HG02623 (cell line): ENCODE results near the gene FIGLA.
"Not testable (repeated sequence)": the region's sequence is repeated elsewhere in the genome, so short reads cannot be mapped to it uniquely, and the experiment has no call there.

ENCODE experiments used
- ATAC-seq: cut with Tn5 transposase; IDR thresholded peaks from one replicate; pipeline ENCODE4 v1.9.1; 2021; ENCODE audit warnings: moderate library complexity; ENCODE audit not compliant: unreplicated experiment

Gene FIGLA

DNA sequence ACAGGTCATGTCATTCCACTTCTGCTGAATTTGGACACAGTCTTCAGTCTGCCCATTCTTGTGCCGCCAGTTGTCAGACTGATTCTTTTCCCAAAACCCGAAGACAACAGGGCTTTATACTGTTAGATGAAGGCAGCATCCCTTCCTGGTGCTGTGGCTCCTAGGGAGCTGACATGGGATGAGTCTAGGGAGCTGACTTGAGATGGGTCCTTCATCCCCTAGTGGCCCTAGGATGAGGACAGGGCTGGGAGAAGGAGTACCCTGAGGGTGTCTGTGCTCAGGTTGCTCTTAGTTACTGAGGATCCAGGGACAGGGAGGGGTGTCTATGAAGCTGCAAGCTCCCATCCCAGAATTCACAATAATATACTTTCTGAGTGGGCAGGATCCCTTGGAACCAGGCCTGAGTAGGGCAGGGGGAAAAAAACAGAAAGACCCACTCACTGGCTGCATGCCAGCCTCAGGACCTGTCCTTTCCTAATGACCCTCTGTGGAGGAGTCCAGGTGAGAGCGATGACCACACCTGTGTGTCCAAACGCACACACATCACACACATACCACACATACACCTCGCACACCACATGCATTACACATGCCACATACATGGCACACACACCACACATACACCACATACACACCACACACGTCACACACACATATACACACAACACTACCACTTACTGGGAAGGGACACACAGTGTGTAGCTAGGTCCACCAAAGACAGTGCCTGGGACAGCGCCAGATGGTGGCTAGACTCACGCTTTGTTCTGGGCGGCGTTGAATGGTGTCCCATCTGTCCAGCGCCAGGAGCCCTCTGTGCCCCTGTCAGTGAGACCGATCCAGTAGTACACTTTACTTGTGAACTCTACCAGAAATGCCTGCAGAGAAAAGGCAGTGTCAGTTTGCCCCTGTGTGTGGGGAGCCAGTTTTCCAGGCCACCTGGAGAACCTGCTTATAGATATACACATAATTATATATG is 18.8 kb upstream of the FIGLA start:
- ATAC-seq = no peak

DNA sequence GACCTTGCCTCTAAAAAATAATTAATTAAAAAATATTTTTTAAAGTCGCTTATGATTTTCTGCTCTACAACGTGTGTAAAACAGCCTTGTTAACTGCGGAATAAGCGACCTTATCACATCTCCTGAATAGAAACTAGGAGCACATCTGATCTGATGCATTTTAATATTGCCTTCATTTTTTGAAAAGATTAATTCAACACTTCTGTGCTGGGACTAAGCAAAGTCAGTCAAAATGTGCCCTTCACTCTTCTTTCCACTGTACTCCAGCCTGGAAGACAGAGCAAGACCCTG is 17.3 kb upstream of the FIGLA start:
- no peak for ATAC-seq

DNA sequence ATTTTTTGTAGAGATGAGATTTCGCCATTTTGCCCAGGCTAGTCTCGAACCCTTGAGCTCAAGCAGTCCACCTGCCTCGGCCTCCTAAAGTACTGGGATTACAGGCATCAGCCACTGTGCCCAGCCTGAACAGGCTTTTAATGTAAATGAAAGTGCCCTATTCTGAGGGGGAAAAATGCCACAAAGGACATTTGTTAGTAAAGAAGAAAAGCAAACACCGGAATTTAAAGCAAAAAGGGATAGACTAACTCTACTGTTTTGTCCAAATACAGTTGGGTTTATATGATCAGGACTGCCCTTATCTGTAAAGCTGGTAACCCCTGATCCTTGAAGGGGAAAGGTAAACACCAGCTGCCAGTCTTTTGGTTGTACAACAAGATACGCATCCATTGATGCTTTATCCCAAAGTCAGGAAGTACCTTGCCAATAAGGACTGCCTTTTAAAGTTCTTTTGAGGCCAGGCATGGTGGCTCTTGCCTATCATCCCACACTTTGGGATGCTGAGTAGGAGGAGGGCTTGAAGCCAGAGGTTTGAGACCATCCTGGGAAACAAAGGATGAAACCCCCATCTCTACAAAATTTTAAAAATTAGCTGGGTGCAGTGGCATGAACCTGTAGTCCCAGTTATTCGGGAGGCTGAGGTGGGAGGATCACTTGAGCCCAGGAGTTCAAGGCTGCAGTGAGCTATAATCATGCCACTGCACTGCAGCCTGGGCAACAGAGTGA is 16.8 kb upstream of the FIGLA start:
- no peak for ATAC-seq

DNA sequence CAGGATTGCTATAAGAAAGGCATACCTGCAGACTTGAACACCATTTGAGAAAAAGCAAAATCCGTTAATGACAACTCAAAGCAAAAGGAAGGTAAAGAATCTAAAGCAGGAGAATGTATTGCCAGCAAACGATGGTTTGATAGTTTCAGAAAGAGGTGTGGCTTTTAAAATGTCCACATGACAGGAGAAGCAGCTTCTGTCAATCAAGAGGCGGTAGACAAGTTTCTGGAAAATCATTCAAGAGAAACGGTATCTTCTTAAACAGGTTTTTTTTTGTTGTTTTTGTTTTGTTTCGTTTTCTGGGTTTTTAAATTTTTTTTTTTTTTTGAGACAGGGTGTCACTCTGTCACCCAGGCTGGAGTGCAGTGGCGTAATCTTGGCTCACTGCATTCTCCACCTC is 16.2 kb upstream of the FIGLA start:
- no peak for ATAC-seq

DNA sequence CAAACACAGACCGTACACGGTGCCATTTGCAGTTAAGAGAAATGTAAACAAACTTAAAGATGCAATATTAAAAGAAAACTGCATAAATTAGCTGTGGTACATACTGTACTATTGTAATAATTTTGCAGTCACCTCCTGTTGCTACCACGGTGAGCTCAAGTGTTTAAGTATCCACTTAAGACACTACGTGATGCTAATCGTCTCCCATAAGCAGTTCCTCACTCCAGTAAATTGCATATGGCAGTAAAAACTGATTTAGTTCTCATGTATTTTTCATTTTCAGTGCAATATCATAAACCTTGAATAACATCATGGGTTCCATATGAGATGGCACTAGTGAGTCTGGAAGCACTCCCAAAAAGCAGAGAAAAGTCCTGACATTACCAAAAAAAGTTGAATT is 15.6 kb upstream of the FIGLA start:
- ATAC-seq = no peak

DNA sequence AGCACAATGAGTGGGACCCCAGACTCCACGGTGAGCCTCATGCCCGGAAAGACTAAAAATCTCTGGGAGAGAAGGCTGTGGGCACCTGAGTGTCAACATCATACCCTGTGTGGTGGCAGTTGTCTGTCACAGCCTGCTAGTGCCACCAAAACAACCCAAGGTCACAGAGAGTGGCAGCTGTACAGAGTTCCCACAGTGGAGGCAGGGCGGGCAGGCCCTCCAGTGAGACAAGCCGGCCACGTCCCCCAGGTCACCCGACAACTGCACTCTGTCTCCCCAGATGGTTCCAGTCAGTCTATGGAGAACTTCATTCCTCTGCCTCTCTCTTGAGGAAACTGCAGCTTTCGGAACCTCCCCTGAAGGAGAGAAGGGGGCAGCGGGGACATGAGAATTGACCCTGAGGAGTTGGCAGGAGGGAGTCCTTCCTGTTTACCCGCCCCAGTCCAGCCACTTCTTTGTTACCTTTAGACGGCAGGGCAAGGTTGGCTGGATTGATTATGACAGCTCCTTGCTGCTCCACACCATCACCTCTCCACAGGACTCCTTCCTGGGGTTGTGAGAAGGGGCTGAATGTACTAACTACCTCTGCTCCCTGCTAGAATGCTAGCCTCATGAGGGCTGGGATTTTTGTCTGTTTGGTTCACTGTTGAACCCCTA is 11.3 kb upstream of the FIGLA start:
- ATAC-seq = no peak

DNA sequence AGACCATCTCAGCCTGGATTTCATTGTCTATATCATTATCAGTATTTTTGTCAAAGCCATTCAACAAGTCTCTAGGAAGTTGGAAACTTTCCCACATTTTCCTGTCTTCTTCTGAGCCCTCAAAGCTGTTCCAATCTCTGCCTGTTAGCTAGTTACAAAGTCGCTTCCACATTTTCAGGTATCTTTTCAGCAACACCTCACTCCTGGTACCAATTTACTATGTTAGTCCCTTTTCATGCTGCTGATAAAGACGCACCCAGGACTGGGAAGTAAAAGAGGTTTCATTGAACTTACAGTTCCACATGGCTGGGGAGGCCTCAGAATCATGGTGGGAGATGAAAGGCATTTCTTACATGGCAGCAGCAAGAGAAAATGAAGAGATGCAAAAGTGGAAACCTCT is 9.3 kb upstream of the FIGLA start:
- no peak for ATAC-seq

DNA sequence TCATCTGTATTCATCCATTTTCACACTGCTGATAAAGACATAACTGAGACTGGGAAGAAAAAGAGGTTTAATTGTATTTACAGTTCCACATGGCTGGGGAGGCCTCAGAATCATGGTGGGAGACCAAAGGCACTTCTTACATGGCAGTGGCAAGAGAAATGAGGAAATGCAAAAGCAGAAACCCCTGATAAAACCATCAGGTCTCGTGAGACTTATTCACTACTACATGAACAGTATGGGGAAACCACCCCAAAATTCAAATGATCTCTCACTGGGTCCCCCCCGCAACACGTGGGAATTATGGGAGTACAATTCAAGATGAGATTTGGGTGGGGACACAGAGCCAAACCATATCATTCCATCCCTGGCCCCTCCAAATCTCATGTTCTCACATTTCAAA is 7.6 kb upstream of the FIGLA start:
- not testable (repeated sequence) for ATAC-seq

DNA sequence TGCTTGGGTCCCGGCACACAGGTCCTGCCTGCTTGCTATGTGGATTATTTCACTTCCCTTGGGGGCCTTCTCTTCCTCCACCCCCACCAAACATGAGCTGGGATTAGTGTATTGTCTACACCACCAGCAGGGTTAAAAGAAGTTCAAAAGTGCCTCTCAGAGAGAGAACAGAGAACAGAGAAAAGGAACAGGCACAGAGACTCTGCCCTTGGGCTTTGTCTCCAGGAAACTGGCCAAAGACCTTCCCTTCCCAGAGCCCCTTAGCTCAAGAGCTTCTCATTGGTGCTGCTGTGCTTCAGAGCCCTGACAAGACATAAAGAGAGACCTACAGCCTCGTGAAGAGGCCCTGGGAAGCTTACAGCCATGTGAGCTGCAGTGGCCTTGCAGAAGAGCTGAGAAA is 7.1 kb upstream of the FIGLA start:
- ATAC-seq = no peak

DNA sequence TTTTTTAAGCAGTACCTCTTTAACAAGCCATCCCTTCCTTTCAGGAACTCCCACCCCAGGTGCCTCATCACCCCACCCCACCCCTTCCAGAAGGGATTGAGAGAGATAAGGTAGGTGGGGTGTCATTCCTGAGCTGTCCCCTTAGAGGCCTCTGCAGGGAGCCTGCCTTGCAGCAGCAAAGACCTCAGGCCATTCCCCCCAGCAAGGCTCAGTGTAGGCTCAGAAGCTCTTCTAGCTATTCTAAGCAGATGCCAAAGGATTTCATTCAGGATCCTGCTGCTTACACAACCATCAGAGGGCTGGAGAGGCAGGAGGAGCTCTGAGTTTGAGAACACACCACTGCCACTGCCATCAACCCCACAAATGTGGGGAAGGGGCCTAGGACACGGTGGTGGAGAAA is 5.8 kb upstream of the FIGLA start:
- ATAC-seq = no peak

DNA sequence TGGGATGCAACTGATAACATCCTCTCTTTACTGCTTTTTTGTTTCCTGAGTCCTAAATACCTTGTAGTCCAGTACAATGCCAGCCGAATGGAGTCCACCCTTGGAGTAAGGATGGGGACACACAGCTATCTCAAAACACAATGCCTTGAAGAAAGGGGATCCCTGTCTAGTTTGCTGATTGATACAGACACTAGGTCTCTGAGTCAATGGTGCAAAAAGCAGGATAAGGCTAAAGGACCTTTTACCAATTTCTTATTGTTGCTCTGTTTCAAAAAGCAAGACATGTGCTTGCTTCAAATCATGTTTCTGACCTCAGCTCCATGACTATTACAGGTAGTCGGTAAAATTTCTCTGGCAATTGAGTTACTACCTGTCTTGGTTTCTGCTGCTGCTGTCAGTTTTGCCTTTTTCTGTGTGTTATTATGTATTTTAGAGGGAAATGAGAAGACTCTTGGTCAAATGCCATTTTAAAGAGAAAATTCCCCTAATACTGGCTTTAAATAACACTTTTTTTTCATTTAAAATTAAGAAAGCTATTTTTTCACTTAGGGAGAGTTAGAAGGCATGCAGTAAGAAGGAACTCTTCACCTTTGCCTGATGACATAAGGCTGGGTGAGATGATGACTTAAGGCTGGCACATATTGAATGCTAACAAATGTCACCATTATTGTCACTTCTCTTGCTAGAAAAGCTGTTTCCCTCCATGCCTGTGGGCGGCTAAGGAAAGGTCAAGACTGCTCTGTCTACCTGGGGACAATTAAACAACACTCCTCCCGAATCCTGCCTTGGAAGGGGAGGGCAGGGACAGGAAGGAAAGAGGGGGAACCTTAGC is 4.9 kb upstream of the FIGLA start:
- ATAC-seq = no peak

DNA sequence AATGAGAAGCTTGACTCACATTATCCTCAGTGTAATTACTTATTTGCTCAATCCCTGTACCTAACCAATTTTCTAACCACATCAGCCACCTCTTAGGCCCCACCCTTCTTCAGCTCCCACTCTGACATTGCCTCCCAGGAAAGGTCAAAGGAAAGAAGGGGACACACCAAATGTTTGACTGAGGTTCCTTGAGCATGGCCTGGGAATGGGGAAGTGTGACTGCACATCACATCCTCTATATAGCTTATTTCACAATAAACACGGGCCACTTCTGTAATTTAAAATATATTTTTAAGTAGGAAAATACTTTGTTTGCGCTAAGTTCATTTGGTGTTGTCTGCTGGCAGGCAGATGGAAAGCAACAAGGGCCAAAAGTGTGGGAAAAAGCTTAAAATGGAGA is 3.0 kb upstream of the FIGLA start:
- ATAC-seq = no peak

DNA sequence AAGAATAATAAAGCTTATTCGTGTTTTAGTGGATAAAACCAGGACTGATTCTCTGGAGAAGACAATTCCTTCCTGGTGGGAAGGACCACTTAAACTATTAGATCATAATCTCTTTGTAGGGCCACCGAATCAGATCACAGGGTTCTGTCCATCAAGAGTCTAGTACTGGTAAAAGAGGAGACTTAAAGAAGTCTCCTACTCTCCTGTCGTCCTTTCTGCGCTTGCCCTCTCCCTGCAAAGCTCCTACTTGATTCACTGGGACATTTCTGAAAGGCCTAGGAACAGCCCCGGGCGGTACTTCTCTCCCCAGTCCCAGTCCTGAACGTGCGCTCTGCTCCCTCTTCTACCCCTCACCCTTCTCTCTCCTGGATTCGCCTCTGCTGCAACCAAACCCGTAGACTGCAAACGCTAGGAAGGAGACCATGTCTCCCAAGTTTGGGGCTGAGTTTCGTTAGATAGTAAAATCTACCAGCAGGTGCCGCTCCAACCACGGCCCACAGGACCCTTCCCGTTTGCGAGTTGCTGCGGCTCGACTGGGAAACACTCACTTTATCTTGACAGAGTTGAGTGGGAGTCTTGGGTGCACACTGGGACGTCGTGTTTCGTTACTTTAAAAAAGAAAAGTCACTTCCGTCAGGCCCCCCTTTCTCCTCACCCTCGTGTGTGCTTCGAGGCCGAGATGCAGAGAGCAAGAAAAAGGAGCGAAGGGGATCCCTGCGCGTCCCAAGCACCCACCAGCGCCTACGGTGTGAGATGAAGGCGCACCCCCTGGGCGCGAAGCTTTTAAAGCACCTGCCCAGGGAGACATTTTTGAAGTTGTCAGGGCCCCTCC is 923 bp downstream of the FIGLA start:
- ATAC-seq = no peak

DNA sequence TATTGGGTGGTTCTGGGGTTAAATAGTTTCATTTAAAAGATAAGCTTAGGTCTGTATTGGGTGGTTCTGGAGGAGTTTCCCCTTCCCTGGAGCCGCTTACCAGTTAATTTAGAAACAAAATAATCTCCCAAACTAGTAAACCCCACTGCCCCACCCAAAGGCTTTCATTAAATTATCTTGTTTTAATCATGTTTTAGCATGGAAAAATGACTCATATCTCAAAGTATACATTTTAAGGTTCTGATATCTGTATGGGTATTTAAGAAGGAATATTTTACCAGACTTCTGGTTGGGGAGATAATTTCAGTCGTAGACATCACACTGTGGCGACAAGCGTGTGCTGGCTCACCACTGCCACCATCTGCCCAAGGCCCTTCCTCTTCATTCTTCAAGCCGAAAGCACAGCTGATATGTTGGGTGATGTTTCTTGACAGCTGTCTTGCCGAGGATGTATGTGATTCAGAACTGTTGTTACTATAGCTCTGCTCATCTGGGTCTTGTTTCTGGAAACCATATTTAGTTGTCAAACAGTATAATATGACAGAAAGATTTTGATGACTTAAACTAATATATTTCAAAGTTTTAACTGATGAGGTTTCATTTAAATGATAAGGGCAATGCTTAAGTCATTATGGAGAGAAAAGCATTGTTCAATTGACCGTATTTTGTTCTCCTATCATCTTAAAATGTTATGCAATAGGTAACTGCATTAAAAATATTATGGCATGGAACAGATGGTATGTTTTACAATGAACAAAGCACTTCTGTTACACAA is 5.1 kb downstream of the FIGLA start:
- no peak for ATAC-seq

DNA sequence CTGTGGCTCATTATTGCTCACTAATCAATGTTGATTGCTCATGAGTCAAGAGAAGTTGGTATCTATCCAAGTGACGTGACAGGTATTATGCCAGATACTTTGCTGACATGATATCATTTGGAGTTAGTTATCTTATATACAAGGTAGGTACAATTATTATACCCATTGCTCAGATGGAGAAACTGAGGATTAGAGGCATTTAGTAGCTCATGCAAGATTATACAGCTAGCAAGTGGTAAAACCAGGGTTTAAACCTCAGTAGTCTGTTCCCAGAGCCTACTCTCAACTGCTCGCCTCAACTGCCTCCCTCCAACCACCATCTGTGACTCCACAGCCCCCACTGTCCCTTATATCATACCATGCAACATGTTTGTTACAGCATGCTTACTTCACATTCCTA is 6.1 kb downstream of the FIGLA start:
- ATAC-seq = no peak

DNA sequence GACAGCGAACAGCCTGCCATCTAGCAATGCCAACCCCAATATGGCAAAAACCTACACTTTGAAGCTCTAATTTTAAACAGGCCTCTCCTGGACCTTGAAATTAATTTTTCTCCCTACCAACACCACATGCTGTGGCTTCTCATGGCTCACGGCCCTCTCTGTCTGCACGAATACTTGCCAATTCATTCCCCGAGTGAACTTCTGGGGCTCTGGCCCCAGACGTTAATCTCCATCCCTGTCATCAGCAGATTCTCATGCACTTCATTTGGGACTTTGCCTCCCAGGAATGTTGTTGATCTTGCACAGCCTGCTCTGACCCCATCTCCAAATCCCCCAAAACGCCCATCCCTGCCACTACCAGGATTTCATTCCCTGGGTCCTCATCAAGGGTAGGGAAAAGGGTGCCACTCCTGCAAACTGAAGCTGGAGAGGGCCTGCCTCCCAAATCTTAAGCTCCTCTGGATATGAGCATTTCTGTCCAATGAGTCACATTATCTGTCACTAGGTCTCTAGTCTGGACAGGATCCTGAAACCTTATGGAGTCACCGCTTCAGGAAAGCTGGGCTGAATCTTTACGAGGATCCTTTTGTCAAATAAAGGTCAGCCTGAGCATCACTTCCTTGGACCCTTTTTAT is 10.4 kb downstream of the FIGLA start:
- no peak for ATAC-seq

DNA sequence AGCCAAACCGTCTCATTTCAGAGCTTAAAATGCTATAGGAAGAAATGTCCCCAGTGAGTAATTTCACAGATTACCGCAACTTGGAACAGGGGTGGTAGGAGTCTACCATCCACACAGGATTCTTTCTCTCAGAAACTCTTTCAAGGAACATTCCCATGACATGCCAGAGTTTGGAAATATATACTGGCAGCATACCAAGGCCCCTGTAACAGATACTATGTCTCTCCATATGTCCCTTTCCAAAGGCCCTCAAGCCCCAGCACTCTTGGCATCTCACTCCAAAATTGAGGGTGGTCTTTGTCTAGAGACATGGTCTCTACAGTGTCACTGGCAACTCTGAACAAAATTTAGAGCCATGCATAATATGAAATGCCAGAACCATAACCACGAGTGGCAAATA is 11.0 kb downstream of the FIGLA start:
- no peak for ATAC-seq

DNA sequence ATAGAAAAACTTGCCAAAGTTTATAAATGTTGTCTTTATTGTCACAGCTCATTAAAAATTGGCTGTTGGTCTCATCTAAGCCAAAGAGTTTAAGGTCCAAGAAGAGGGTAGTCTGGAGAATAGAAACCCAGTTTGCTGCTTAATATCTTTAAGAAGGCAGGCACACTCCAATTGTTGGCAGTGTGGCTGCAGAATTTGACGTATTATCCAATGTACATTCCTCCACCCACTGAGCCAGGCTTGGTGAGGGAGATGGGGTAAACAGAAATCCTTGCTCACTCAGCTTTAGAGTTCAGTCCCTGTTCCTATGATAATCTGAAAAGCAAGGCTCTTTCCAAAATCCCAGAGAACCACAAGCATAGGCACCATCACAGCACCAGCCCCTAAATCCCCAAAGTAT is 11.8 kb downstream of the FIGLA start:
- no peak for ATAC-seq

DNA sequence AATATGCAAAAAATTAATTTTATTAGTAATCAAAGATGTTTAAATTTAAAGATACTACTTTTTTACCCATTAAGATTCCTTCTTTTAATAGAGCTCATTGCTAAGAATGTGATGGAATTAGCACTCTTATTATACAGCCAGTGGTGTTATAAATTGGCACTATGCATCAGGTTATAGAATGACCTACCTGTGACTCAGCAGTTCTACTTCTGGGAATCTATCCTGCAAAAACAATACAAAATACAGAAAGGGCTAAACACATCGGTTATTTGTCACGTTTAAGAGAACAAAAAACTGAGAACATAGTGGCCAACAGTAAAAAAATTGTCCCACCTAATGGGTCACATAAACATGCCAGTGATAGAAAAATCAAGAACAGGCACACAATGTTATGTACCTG is 13.0 kb downstream of the FIGLA start:
- ATAC-seq = no peak
